Left ventricle myocardium superior (tissue), 1 donor: Measurements from ENCODE around the gene CLDN18. TPM values are rescaled to one million over a fixed set of nuclear protein-coding genes. Genes with fewer than 3 reads are reported as not detected.

Experiments used
- ATAC-seq: fragments of 200-7000 bp; cut with Tn5 transposase; one replicate; pipeline ENCODE4 v1.9.1; 2020; ENCODE audit warnings: mild to moderate bottlenecking, moderate library complexity
- DNase-seq: peaks from one replicate; pipeline ENCODE4 v3.0.0-alpha.2; 2020
- intact Hi-C: fragments of 100-400 bp; cut with micrococcal nuclease; formaldehyde crosslinking; loops from one replicate; pipeline ENCODE4 v1.11.0; 2022
- total RNA-seq: library from RNA; stranded (reverse); fragmentation: NEBNext Ultra II Directional; extraction: Animal tissue kit (Norgen Biotek cat#: 25700); gene quantifications from one replicate; pipeline ENCODE4 v1.2.1, GENCODE V29; 2021
- donor health status: DM: no; HTN: yes; CAD: no; lungs with severe emphysema.

Gene CLDN18
- total RNA-seq, 1 donor from 2014 or later = not detected

GRCh38 chr3:138082085-138082991 lies 72.4 kb downstream of the CLDN18 start:
- ATAC-seq (peak; percentile 81), DNase-seq (no peak)
- intact Hi-C loops = no loop called here

GRCh38 chr3:138082992-138083386 lies 73.0 kb downstream of the CLDN18 start:
- intact Hi-C loops = no loop called here
- DNase-seq (no peak), ATAC-seq (no peak)

Other genes with a start within 250 kb of the CLDN18 start
- gene SOX14, start 245.8 kb upstream of the CLDN18 start, total RNA-seq = not detected
- 5.7 TPM for gene DZIP1L, start 105.4 kb downstream of the CLDN18 start, total RNA-seq
- gene A4GNT, start 122.2 kb downstream of the CLDN18 start, total RNA-seq = not detected
- 7.3 TPM for gene DBR1, start 164.8 kb downstream of the CLDN18 start, total RNA-seq
- 34.0 TPM for gene ARMC8, start 177.1 kb downstream of the CLDN18 start, total RNA-seq